Tibial artery (tissue), 4 donors: ENCODE data around the gene AOAH.

Experiments
- DNase-seq, 2 donors: peaks; one replicate each; pipeline ENCODE4 v3.0.0-alpha.2; 2019
- H3K27ac ChIP-seq, 2 donors: fragments of 200-600 bp; sonication (generic) in 1 of 2; 1 replicate in 1 of 2; 2 replicates in 1 of 2; pipeline ENCODE4 v1.5.1; 2018 to 2019; ENCODE audit warnings: mild to moderate bottlenecking in 1 of 2
- H3K27me3 ChIP-seq, 2 donors: fragments of 200-600 bp; sonication (generic) in 1 of 2; one replicate each; pipeline versions ENCODE4 v1.5.1 to v1.6.0; 2016 to 2019
- H3K36me3 ChIP-seq, 3 donors: fragments of 200-600 bp; sonication (generic) in 2 of 3; one replicate each; pipeline ENCODE4 v1.5.1; 2016 to 2019; ENCODE audit warnings: mild to moderate bottlenecking in 2 of 3
- H3K4me1 ChIP-seq, 4 donors: fragments of 200-600 bp; sonication (generic) in 2 of 4; 1 replicate in 3 of 4; 2 replicates in 1 of 4; pipeline ENCODE4 v1.5.1; 2016 to 2019
- H3K4me3 ChIP-seq, 2 donors: fragments of 200-600 bp; sonication (generic) in 1 of 2; 1 replicate in 1 of 2; 2 replicates in 1 of 2; pipeline ENCODE4 v1.5.1; 2018 to 2019; ENCODE audit warnings: mild to moderate bottlenecking in 2 of 2
- H3K9me3 ChIP-seq, 3 donors: fragments of 200-600 bp; sonication (generic) in 1 of 3; one replicate each; pipeline ENCODE4 v1.5.1; 2016 to 2019
- intact Hi-C: fragments of 100-400 bp; cut with DNase I; formaldehyde crosslinking; loops from one replicate; pipeline ENCODE4 v1.15.0; 2023; ENCODE audit warnings: low total_unique reads
- TF ChIP-seq, protein P1 (sequence below), 2 experiments: fragments of 200-600 bp in 1 of 2; fragments of 450-650 bp in 1 of 2; IDR thresholded peaks; one replicate each; pipeline ENCODE4 v1.5.1; 2017 to 2019; ENCODE audit warnings: antibody characterized with exemption in 2 of 2, mild to moderate bottlenecking in 1 of 2, moderate library complexity in 1 of 2

AOAH gene

GRCh38 chr7:36535866-36536664 is 188.2 kb downstream of the AOAH start:
- Histone ChIP-seq H3K36me3 (no peaks in the 10 kb centered on the region), H3K9me3 (no peaks in the 10 kb centered on the region), H3K27ac (no peak overlapping the region), H3K4me3 (no peak overlapping the region), H3K27me3 (no peaks in the 10 kb centered on the region), H3K4me1 (no peaks in the 10 kb centered on the region)
- intact Hi-C loops = no loop called here
- TF ChIP-seq, protein P1, sequence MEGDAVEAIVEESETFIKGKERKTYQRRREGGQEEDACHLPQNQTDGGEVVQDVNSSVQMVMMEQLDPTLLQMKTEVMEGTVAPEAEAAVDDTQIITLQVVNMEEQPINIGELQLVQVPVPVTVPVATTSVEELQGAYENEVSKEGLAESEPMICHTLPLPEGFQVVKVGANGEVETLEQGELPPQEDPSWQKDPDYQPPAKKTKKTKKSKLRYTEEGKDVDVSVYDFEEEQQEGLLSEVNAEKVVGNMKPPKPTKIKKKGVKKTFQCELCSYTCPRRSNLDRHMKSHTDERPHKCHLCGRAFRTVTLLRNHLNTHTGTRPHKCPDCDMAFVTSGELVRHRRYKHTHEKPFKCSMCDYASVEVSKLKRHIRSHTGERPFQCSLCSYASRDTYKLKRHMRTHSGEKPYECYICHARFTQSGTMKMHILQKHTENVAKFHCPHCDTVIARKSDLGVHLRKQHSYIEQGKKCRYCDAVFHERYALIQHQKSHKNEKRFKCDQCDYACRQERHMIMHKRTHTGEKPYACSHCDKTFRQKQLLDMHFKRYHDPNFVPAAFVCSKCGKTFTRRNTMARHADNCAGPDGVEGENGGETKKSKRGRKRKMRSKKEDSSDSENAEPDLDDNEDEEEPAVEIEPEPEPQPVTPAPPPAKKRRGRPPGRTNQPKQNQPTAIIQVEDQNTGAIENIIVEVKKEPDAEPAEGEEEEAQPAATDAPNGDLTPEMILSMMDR (IDR thresholded peaks at IDR 0.05) = no peak
- DNase-seq = no peak

GRCh38 chr7:36533717-36534116 is 190.6 kb downstream of the AOAH start:
- intact Hi-C loops = no loop called here
- Histone ChIP-seq H3K36me3 (no peaks in the 10 kb centered on the region), H3K4me3 (no peak overlapping the region)

GRCh38 chr7:36532981-36533499 is 191.3 kb downstream of the AOAH start:
- no peaks in the 10 kb centered on the region for H3K27me3 ChIP-seq
- DNase-seq = no peak
- TF ChIP-seq, protein P1 (IDR thresholded peaks at IDR 0.05) = no peak
- no peak overlapping the region for H3K4me3 ChIP-seq
- intact Hi-C loops = no loop called here
- no peak overlapping the region for H3K27ac ChIP-seq
- H3K36me3 ChIP-seq = no peaks in the 10 kb centered on the region
- no peaks in the 10 kb centered on the region for H3K4me1 ChIP-seq
- no peaks in the 10 kb centered on the region for H3K9me3 ChIP-seq

More at GRCh38 chr7:36533717-36534116, 190.6 kb downstream of the AOAH start:
- Histone ChIP-seq H3K27ac (no peak overlapping the region), H3K4me1 (no peaks in the 10 kb centered on the region), H3K27me3 (no peaks in the 10 kb centered on the region), H3K9me3 (no peaks in the 10 kb centered on the region)
- DNase-seq = no peak
- TF ChIP-seq, protein P1 (IDR thresholded peaks at IDR 0.05) = no peak

DNA sequence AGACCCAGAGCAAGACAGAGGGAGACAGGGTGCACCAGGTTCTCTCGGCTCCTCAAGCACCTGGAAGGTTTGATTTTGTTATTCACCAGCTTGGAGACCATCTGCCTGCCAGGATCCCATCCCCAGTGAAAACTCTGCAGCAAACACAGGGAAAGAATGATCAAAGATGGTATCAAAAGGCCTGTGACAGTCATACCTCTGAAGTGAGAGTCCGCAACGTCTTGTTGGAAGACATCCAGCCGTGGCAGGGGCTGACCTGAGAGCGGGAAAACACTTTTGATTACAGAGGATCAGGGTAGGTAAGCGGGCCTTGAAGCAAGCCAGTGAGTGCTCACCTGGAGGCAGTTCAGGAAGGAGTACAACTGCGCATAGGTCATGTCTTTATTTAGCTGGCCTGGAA is 192.3 kb downstream of the AOAH start:
- Histone ChIP-seq H3K9me3 (no peaks in the 10 kb centered on the region), H3K36me3 (no peaks in the 10 kb centered on the region), H3K4me1 (no peaks in the 10 kb centered on the region), H3K4me3 (no peak overlapping the region), H3K27me3 (no peaks in the 10 kb centered on the region), H3K27ac (no peak overlapping the region)
- intact Hi-C loops = no loop called here
- TF ChIP-seq, protein P1 (IDR thresholded peaks at IDR 0.05) = no peak
- no peak for DNase-seq

- Histone ChIP-seq H3K27ac (no peak overlapping the region), H3K9me3 (no peaks in the 10 kb centered on the region), H3K27me3 (no peaks in the 10 kb centered on the region), H3K4me1 (no peaks in the 10 kb centered on the region), H3K36me3 (no peaks in the 10 kb centered on the region), H3K4me3 (no peak overlapping the region)
- intact Hi-C loops = no loop called here
- TF ChIP-seq, protein P1 (IDR thresholded peaks at IDR 0.05) = no peak
- DNase-seq = no peak
Measured at GRCh38 chr7:36530456-36530855, 193.8 kb downstream of the AOAH start.
